ENCODE data around the gene GRIN2C. TPM values are rescaled to one million over a fixed set of nuclear protein-coding genes. Genes with fewer than 3 reads are reported as not detected.
A peak's percentile ranks its signal among the peaks of the same experiment; 100 is the strongest.

The GRIN2C gene
- total and polyA plus RNA-seq, 2 donors (not counting 3 experiments of a cell fraction or from before 2014, with no cell fraction given), result 0.04 to 0.60 TPM

DNA sequence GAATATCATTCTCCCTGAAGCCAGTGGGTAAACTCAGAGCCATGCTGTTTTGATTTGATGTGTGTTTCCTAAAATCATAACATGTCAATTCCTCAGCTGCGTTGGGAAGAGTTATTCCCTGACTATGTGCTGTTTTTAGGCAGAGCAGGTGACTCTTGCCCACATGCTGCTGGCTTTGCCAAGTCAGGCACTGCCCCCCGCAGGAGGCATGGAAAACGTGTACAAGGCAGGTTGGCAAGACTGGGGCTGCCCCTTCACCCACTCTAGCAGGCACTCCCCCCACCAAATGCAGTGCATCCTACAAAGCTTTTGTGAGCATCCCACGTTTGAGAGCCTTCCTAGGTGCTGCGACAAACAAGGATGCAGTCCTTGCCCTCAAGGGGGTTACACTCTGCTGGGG is 45.2 kb downstream of the GRIN2C start:
- no TSS peak for BruUV-seq (replicated peaks)
- TF ChIP-seq FOS (IDR thresholded peaks at IDR 0.05; ENCODE audit: borderline replicate concordance, insufficient read depth, low read length), result no peak
- no peak for TF ChIP-seq MYC (IDR thresholded peaks at IDR 0.05; ENCODE audit: low read depth, low read length)
- TF ChIP-seq, protein P1, sequence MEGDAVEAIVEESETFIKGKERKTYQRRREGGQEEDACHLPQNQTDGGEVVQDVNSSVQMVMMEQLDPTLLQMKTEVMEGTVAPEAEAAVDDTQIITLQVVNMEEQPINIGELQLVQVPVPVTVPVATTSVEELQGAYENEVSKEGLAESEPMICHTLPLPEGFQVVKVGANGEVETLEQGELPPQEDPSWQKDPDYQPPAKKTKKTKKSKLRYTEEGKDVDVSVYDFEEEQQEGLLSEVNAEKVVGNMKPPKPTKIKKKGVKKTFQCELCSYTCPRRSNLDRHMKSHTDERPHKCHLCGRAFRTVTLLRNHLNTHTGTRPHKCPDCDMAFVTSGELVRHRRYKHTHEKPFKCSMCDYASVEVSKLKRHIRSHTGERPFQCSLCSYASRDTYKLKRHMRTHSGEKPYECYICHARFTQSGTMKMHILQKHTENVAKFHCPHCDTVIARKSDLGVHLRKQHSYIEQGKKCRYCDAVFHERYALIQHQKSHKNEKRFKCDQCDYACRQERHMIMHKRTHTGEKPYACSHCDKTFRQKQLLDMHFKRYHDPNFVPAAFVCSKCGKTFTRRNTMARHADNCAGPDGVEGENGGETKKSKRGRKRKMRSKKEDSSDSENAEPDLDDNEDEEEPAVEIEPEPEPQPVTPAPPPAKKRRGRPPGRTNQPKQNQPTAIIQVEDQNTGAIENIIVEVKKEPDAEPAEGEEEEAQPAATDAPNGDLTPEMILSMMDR (IDR thresholded peaks at IDR 0.05; ENCODE audit: extremely low read depth in 1 of 2, insufficient read depth in 1 of 2, low read depth in 1 of 2, low read length in 2 of 2), result peak in 1 of 2 donors; percentile 29
- Histone ChIP-seq H3K36me3 (ENCODE audit: control insufficient read depth in 2 of 2, extremely low read depth in 1 of 2, insufficient read depth in 2 of 2, low read length in 2 of 2) (no peaks in the 10 kb centered on the region), H3K79me2 (ENCODE audit: control insufficient read depth, insufficient read depth, low read length) (no peaks in the 10 kb centered on the region), H3K4me3 (replicated peaks in 1 of 3; ENCODE audit: insufficient read depth in 1 of 3, low read depth in 1 of 3, low read length in 3 of 3) (no peak overlapping the region), H3K4me1 (ENCODE audit: control insufficient read depth, extremely low read depth, insufficient read depth, low read length) (no peaks in the 10 kb centered on the region), H3K9ac (replicated peaks; ENCODE audit: extremely low read depth, insufficient read depth, low read length) (no peak overlapping the region), H3K27ac (ENCODE audit: insufficient read depth, low read depth, low read length) (no peak overlapping the region), H2AFZ (ENCODE audit: low read depth, low read length) (no peak overlapping the region), H3K4me2 (ENCODE audit: insufficient read depth, low read length) (no peak overlapping the region), H4K20me1 (replicated peaks; ENCODE audit: control insufficient read depth, extremely low read depth, insufficient read depth, low read length) (no peaks in the 10 kb centered on the region), H3K27me3 (ENCODE audit: control insufficient read depth in 2 of 2, insufficient read depth in 2 of 2, low read length in 2 of 2) (no peaks in the 10 kb centered on the region), H3K9me1 (replicated peaks; ENCODE audit: control insufficient read depth, extremely low read depth, insufficient read depth, low read length) (no peaks in the 10 kb centered on the region), H3K9me3 (replicated peaks; ENCODE audit: control insufficient read depth, insufficient read depth, low read length) (no peaks in the 10 kb centered on the region)
- ChIA-PET CTCF (no interaction called here), POLR2A (no interaction called here)
- intact Hi-C loops (cut with micrococcal nuclease) (no loop called here), dilution Hi-C loops (cut with MboI; ENCODE audit: extremely low pct_ligation_motif_present, low sequenced_read_pairs) (no loop called here)
- FAIRE-seq (no peak), DNase-seq (ENCODE audit: low read depth, low spot score) (peak; percentile 5)

GRCh38 chr17:74812109-74813009 is 47.3 kb downstream of the GRIN2C start:
- dilution Hi-C loops (cut with MboI; ENCODE audit: extremely low pct_ligation_motif_present, low sequenced_read_pairs), result no loop called here
- no peaks in the 10 kb centered on the region for H3K27me3 ChIP-seq (ENCODE audit: control insufficient read depth in 2 of 2, insufficient read depth in 2 of 2, low read length in 2 of 2)
- no peak for DNase-seq (ENCODE audit: low read depth, low spot score)
- H3K4me1 ChIP-seq (ENCODE audit: control insufficient read depth, extremely low read depth, insufficient read depth, low read length), result no peaks in the 10 kb centered on the region
- H3K9ac ChIP-seq (replicated peaks; ENCODE audit: extremely low read depth, insufficient read depth, low read length), result no peak overlapping the region
- no peak for FAIRE-seq
- H3K36me3 ChIP-seq (ENCODE audit: control insufficient read depth in 2 of 2, extremely low read depth in 1 of 2, insufficient read depth in 2 of 2, low read length in 2 of 2), result no peaks in the 10 kb centered on the region
- H3K27ac ChIP-seq (ENCODE audit: insufficient read depth, low read depth, low read length), result no peak overlapping the region
- no peak overlapping the region for H2AFZ ChIP-seq (ENCODE audit: low read depth, low read length)
- no peaks in the 10 kb centered on the region for H3K9me3 ChIP-seq (replicated peaks; ENCODE audit: control insufficient read depth, insufficient read depth, low read length)
- H3K9me1 ChIP-seq (replicated peaks; ENCODE audit: control insufficient read depth, extremely low read depth, insufficient read depth, low read length), result no peaks in the 10 kb centered on the region
- no peak overlapping the region for H3K4me3 ChIP-seq (replicated peaks in 1 of 3; ENCODE audit: insufficient read depth in 1 of 3, low read depth in 1 of 3, low read length in 3 of 3)
- H3K79me2 ChIP-seq (ENCODE audit: control insufficient read depth, insufficient read depth, low read length), result no peaks in the 10 kb centered on the region
- TF ChIP-seq EZH2 (IDR thresholded peaks at IDR 0.05; ENCODE audit: borderline replicate concordance, low read depth, low read length, severe bottlenecking) (no peak), POLR2A (IDR thresholded peaks at IDR 0.05; ENCODE audit: low read depth, low read length) (no peak), JUN (IDR thresholded peaks at IDR 0.05; ENCODE audit: borderline replicate concordance, insufficient read depth, insufficient read length, low read depth) (no peak), POLR2AphosphoS5 (IDR thresholded peaks at IDR 0.05; ENCODE audit: insufficient read depth, low read depth, low read length) (no peak), GATA2 (IDR thresholded peaks at IDR 0.05; ENCODE audit: insufficient read depth, insufficient read length, low read depth, low read length) (no peak), MYC (IDR thresholded peaks at IDR 0.05; ENCODE audit: low read depth, low read length) (no peak), FOS (IDR thresholded peaks at IDR 0.05; ENCODE audit: borderline replicate concordance, insufficient read depth, low read length) (no peak)
- TF ChIP-seq, protein P1 (IDR thresholded peaks at IDR 0.05; ENCODE audit: extremely low read depth in 1 of 2, insufficient read depth in 1 of 2, low read depth in 1 of 2, low read length in 2 of 2), result no peak
- TF ChIP-seq, protein P2, sequence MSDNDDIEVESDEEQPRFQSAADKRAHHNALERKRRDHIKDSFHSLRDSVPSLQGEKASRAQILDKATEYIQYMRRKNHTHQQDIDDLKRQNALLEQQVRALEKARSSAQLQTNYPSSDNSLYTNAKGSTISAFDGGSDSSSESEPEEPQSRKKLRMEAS (IDR thresholded peaks at IDR 0.05; ENCODE audit: insufficient read depth, insufficient read length), result no peak
- intact Hi-C loops (cut with micrococcal nuclease), result no loop called here
- ChIA-PET POLR2A (no interaction called here), CTCF (no interaction called here)
- BruUV-seq (replicated peaks), result no TSS peak
- no peak overlapping the region for H3K4me2 ChIP-seq (ENCODE audit: insufficient read depth, low read length)
- no peaks in the 10 kb centered on the region for H4K20me1 ChIP-seq (replicated peaks; ENCODE audit: control insufficient read depth, extremely low read depth, insufficient read depth, low read length)
